HepG2 (cell line): ENCODE results near the gene C9orf78. TPM values are rescaled to one million over a fixed set of nuclear protein-coding genes. Genes with fewer than 3 reads are reported as not detected.

Experiments used
- ATAC-seq: fragments of 200-7000 bp; cut with Tn5 transposase; 3 replicates; pipeline ENCODE4 v1.9.1; 2020; ENCODE audit warnings: mild to moderate bottlenecking, moderate library complexity
- BruUV-seq: library from RNA; stranded (reverse); fragments of 400-500 nt; replicated peaks from 2 replicates; lab custom pipeline; 2021; lab: Mats Ljungman, UMichigan
- CTCF ChIA-PET: fragments of 300-600 bp; formaldehyde crosslinking; extraction: SDS; loops from one replicate; lab custom pipeline; 2021; ENCODE audit warnings: low total read pairs, inconsistent platforms, low intra/inter-chr PET ratio; lab: Yijun Ruan, JAX
- POLR2A ChIA-PET: fragments of 350-600 bp; sonication (Branson Sonifier 250); formaldehyde crosslinking; loops from one replicate; lab custom pipeline; 2020; ENCODE audit warnings: antibody characterized with exemption, inconsistent platforms; lab: Yijun Ruan, JAX
- DNase-seq: peaks from one replicate; pipeline ENCODE4 v3.0.0-alpha.2; 2015; ENCODE audit warnings: low spot score
- FAIRE-seq: peaks from 3 replicates; lab custom pipeline; 2011; peaks lifted over from hg19 to GRCh38; lab: Jason Lieb, UNC
- H2AFZ ChIP-seq: one replicate; pipeline ENCODE4 v1.6.1; 2011; ENCODE audit warnings: low read length, inconsistent platforms
- H3K27ac ChIP-seq: fragments of 300-600 bp; 3 replicates; pipeline ENCODE4 v1.8.0; 2011; ENCODE audit warnings: mixed run types, mild to moderate bottlenecking, mixed read lengths, low read length, inconsistent platforms; ENCODE audit not compliant: insufficient read depth; ENCODE audit errors: extremely low read length
- H3K27me3 ChIP-seq, 2 experiments: fragments of 200-600 bp in 1 of 2; 2 replicates in 1 of 2; 3 replicates in 1 of 2; pipeline versions ENCODE4 v1.6.0 to v1.8.0; 2011; ENCODE audit warnings: low read length in 2 of 2, mild to moderate bottlenecking in 2 of 2, moderate library complexity in 2 of 2, inconsistent platforms in 1 of 2; ENCODE audit not compliant: insufficient read depth in 2 of 2, control insufficient read depth in 1 of 2
- H3K36me3 ChIP-seq, 2 experiments: fragments of 200-600 bp in 1 of 2; replicated peaks in 1 of 2; 2 replicates in 1 of 2; 3 replicates in 1 of 2; pipeline versions ENCODE4 v1.5.1 to v1.8.0; 2011; ENCODE audit warnings: low read length in 2 of 2, inconsistent platforms in 1 of 2; ENCODE audit not compliant: insufficient read depth in 2 of 2, control insufficient read depth in 1 of 2
- H3K4me1 ChIP-seq: 2 replicates; pipeline ENCODE4 v1.5.1; 2012; ENCODE audit warnings: low read length, inconsistent platforms; ENCODE audit not compliant: insufficient read depth
- H3K4me2 ChIP-seq: 2 replicates; pipeline ENCODE4 v1.6.0; 2011; ENCODE audit warnings: low read depth, low read length, inconsistent platforms
- H3K4me3 ChIP-seq, 3 experiments: fragments of 200-600 bp in 1 of 3; sonication (generic), shearing (Covaris generic) in 1 of 3; replicated peaks in 1 of 3; 2 replicates each; pipeline ENCODE4 v1.5.1; 2011 to 2016; ENCODE audit warnings: low read length in 3 of 3, inconsistent platforms in 2 of 3, low read depth in 2 of 3, mild to moderate bottlenecking in 2 of 3, control low read depth in 1 of 3, mixed read lengths in 1 of 3; ENCODE audit not compliant: insufficient read depth in 1 of 3
- H3K79me2 ChIP-seq: one replicate; pipeline ENCODE4 v1.6.1; 2011; ENCODE audit warnings: low read length, inconsistent platforms; ENCODE audit not compliant: insufficient read depth
- H3K9ac ChIP-seq: 2 replicates; pipeline ENCODE4 v1.6.0; 2011; ENCODE audit warnings: mild to moderate bottlenecking, low read depth, low read length, inconsistent platforms; ENCODE audit not compliant: insufficient read depth
- H3K9me3 ChIP-seq: 2 replicates; pipeline ENCODE4 v1.5.1; 2012; ENCODE audit warnings: mild to moderate bottlenecking, low read length
- H4K20me1 ChIP-seq: 2 replicates; pipeline ENCODE4 v1.6.0; 2011; ENCODE audit warnings: inconsistent platforms, mild to moderate bottlenecking, low read length, moderate library complexity; ENCODE audit not compliant: insufficient read depth
- ERF ChIP-seq: IDR thresholded peaks from 2 replicates; pipeline ENCODE4 v1.6.1; 2018; ENCODE audit warnings: missing biosample characterization, missing genetic modification reagents
- GPN1 ChIP-seq: sonication (generic); formaldehyde crosslinking; IDR thresholded peaks from 2 replicates; pipeline ENCODE4 v1.5.1; 2020; ENCODE audit warnings: missing genetic modification reagents, borderline replicate concordance
- HCFC1 ChIP-seq: fragments of 150-350 bp; IDR thresholded peaks from 2 replicates; pipeline ENCODE4 v1.6.1; 2014; ENCODE audit warnings: low read depth, low read length
- PBX3 ChIP-seq: sonication (generic); formaldehyde crosslinking; IDR thresholded peaks from 2 replicates; pipeline ENCODE4 v1.8.1; 2023; ENCODE audit warnings: missing genetic modification reagents, inconsistent platforms, borderline replicate concordance
- SMAD1 ChIP-seq: sonication (generic); formaldehyde crosslinking; IDR thresholded peaks from 2 replicates; pipeline ENCODE4 v1.4.0; 2020; ENCODE audit warnings: missing genetic modification reagents, low read depth, mild to moderate bottlenecking, borderline replicate concordance
- SPEN ChIP-seq: sonication (generic); formaldehyde crosslinking; IDR thresholded peaks from 2 replicates; pipeline ENCODE4 v1.5.1; 2020; ENCODE audit warnings: low read depth, mild to moderate bottlenecking, missing genetic modification reagents
- TAF15 ChIP-seq: fragments of 200-400 bp; formaldehyde crosslinking; IDR thresholded peaks from one replicate; pipeline ENCODE4 v1.6.1; 2018; ENCODE audit warnings: mild to moderate bottlenecking, low read depth, low read length; ENCODE audit not compliant: poor library complexity, severe bottlenecking
- ZFP36L1 ChIP-seq: sonication (generic); formaldehyde crosslinking; IDR thresholded peaks from 2 replicates; pipeline ENCODE4 v1.8.0; 2022; ENCODE audit warnings: mild to moderate bottlenecking, missing genetic modification reagents, moderate library complexity
- ZNF781 ChIP-seq: sonication (generic); formaldehyde crosslinking; IDR thresholded peaks from 2 replicates; pipeline ENCODE4 v1.5.1; 2020; ENCODE audit warnings: borderline replicate concordance, mild to moderate bottlenecking, missing genetic modification reagents; ENCODE audit errors: not compliant biosample characterization
- WGBS: methylation state at CpG from one replicate; pipeline ENCODE4 v1.1.6; 2017; ENCODE audit warnings: low lambda C conversion rate; 5-methylcytosine and 5-hydroxymethylcytosine counted together
- in situ Hi-C: cut with HindIII; loops from 2 replicates; pipeline ENCODE4 v1.10.0; 2017; ENCODE audit warnings: low pct_unique_long_range_greater_than_20kb; ENCODE audit not compliant: extremely low pct_ligation_motif_present
- intact Hi-C: fragments of 100-400 bp; cut with micrococcal nuclease; formaldehyde crosslinking; loops from one replicate; pipeline ENCODE4 v1.10.0; 2022; ENCODE audit not compliant: unreplicated experiment
- polyA plus RNA-seq, 8 experiments: library from polyadenylated mRNA; depleted of rRNA in 3 of 8; stranded (reverse) in 7 of 8; unstranded in 1 of 8; fragments of >200 nt; fragmentation: Illumina TruSeq in 4 of 8; extraction: Trizol in 4 of 8; gene quantifications; 2 replicates each; pipeline versions ENCODE4 v1.2.1 to v1.2.3, GENCODE V29; 2011 to 2016; ENCODE audit warnings: low read depth in 4 of 8, missing spikeins in 1 of 8, mixed read lengths in 1 of 8; ENCODE audit not compliant: insufficient read depth in 1 of 8
- total RNA-seq, 5 experiments: library from RNA; depleted of rRNA; stranded (reverse); fragments of >200 nt; fragmentation: Illumina TruSeq; extraction: Trizol; gene quantifications; 2 replicates each; pipeline ENCODE4 v1.2.3, GENCODE V29; 2016; ENCODE audit warnings: low read depth in 1 of 5
- TF ChIP-seq, protein P1 (sequence below): IDR thresholded peaks from 2 replicates; pipeline ENCODE4 v1.6.1; 2016
- TF ChIP-seq, protein P2 (sequence below): sonication (generic); formaldehyde crosslinking; IDR thresholded peaks from 2 replicates; pipeline ENCODE4 v1.4.0; 2020; ENCODE audit warnings: missing genetic modification reagents
- TF ChIP-seq, protein P3 (sequence below): IDR thresholded peaks from 2 replicates; pipeline ENCODE4 v1.6.1; 2016
- TF ChIP-seq, protein P4 (sequence below): sonication (generic); formaldehyde crosslinking; IDR thresholded peaks from 2 replicates; pipeline ENCODE4 v1.5.0; 2020; ENCODE audit warnings: mild to moderate bottlenecking, missing genetic modification reagents, borderline replicate concordance

Gene C9orf78
- total and polyA plus RNA-seq, 2 of the 13 experiments (the other 11 are each of a cell fraction or from before 2014, with no cell fraction given), result 18.4 to 35.5 TPM

DNA sequence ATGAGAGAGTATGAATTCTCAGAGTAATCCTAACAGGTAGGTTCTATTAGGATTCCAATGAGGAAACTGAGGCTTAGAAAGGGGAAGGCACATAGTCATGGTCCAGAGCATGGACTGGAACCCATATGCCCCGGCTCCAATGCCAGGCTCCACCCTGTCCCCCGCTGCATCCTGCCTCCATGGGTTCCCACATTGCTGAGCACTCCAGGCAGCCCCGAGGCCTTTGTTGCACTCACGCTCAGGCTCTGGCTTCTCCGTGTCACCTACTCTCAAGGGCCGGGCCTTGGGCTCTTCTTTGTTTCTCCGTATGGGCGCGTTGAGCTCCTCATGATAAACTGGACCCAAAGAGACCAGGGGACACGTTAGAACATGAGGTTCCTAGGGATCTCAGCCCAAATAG, 6.1 kb downstream of the C9orf78 start:
- 94% methylated on average over 10 of the region's 10 CpGs for WGBS
- no peak for ATAC-seq
- H3K36me3 ChIP-seq, result peaks cover 6 to 27% of the 10 kb centered on the region in 2 experiments; a peak in 4 of 5 replicates
- no peak for FAIRE-seq
- ChIA-PET POLR2A (no interaction called here), CTCF (no interaction called here)
- TF ChIP-seq ZFP36L1 (CRISPR knock-in tag) (no peak), GPN1 (CRISPR knock-in tag) (no peak), HCFC1 (no peak), SPEN (CRISPR knock-in tag) (no peak), SMAD1 (CRISPR knock-in tag) (no peak), ERF (CRISPR knock-in tag) (no peak), PBX3 (CRISPR knock-in tag) (no peak), TAF15 (no peak), ZNF781 (CRISPR knock-in tag) (no peak)
- TF ChIP-seq, protein P1, sequence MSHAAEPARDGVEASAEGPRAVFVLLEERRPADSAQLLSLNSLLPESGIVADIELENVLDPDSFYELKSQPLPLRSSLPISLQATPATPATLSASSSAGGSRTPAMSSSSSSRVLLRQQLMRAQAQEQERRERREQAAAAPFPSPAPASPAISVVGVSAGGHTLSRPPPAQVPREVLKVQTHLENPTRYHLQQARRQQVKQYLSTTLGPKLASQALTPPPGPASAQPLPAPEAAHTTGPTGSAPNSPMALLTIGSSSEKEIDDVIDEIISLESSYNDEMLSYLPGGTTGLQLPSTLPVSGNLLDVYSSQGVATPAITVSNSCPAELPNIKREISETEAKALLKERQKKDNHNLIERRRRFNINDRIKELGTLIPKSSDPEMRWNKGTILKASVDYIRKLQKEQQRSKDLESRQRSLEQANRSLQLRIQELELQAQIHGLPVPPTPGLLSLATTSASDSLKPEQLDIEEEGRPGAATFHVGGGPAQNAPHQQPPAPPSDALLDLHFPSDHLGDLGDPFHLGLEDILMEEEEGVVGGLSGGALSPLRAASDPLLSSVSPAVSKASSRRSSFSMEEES, result no peak
- TF ChIP-seq, protein P2, sequence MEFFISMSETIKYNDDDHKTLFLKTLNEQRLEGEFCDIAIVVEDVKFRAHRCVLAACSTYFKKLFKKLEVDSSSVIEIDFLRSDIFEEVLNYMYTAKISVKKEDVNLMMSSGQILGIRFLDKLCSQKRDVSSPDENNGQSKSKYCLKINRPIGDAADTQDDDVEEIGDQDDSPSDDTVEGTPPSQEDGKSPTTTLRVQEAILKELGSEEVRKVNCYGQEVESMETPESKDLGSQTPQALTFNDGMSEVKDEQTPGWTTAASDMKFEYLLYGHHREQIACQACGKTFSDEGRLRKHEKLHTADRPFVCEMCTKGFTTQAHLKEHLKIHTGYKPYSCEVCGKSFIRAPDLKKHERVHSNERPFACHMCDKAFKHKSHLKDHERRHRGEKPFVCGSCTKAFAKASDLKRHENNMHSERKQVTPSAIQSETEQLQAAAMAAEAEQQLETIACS (CRISPR knock-in tag), result no peak
- TF ChIP-seq, protein P3, sequence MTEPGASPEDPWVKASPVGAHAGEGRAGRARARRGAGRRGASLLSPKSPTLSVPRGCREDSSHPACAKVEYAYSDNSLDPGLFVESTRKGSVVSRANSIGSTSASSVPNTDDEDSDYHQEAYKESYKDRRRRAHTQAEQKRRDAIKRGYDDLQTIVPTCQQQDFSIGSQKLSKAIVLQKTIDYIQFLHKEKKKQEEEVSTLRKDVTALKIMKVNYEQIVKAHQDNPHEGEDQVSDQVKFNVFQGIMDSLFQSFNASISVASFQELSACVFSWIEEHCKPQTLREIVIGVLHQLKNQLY (CRISPR knock-in tag), result no peak
- TF ChIP-seq, protein P4, sequence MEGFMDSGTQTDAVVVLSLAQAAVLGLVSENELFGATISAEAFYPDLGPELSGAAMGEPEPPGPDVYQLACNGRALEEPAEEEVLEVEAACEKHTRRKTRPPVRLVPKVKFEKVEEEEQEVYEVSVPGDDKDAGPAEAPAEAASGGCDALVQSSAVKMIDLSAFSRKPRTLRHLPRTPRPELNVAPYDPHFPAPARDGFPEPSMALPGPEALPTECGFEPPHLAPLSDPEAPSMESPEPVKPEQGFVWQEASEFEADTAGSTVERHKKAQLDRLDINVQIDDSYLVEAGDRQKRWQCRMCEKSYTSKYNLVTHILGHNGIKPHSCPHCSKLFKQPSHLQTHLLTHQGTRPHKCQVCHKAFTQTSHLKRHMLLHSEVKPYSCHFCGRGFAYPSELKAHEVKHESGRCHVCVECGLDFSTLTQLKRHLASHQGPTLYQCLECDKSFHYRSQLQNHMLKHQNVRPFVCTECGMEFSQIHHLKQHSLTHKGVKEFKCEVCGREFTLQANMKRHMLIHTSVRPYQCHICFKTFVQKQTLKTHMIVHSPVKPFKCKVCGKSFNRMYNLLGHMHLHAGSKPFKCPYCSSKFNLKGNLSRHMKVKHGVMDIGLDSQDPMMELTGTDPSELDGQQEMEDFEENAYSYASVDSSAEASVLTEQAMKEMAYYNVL (CRISPR knock-in tag), result no peak
- no peak overlapping the region for H3K4me3 ChIP-seq
- H3K9ac ChIP-seq, result no peak overlapping the region
- DNase-seq, result no peak
- no peak overlapping the region for H3K27ac ChIP-seq
- intact Hi-C loops (no loop called here), in situ Hi-C loops (no loop called here)
- peaks cover 8% of the 10 kb centered on the region for H3K4me1 ChIP-seq
- H3K27me3 ChIP-seq, result no peaks in the 10 kb centered on the region
- H3K9me3 ChIP-seq, result no peaks in the 10 kb centered on the region
- peaks cover 6% of the 10 kb centered on the region for H3K79me2 ChIP-seq
- no peak overlapping the region for H3K4me2 ChIP-seq
- no peaks in the 10 kb centered on the region for H4K20me1 ChIP-seq
- H2AFZ ChIP-seq, result no peak overlapping the region
- no TSS peak for BruUV-seq
